Endodermal cell (in vitro differentiated cells): ENCODE data around the gene ATXN2. TPM values are rescaled to one million over a fixed set of nuclear protein-coding genes. Genes with fewer than 3 reads are reported as not detected.

Source experiments
- DNase-seq: peaks from one replicate; pipeline ENCODE4 v3.0.0-alpha.2; 2017
- H3K27ac ChIP-seq: 2 replicates; pipeline ENCODE4 v1.5.1; 2013; ENCODE audit warnings: mild to moderate bottlenecking, low read depth, low read length, moderate library complexity
- H3K27me3 ChIP-seq: 2 replicates; pipeline ENCODE4 v1.6.1; 2013; ENCODE audit warnings: mild to moderate bottlenecking, low read length, moderate library complexity; ENCODE audit not compliant: insufficient read depth, control insufficient read depth, poor library complexity, severe bottlenecking
- H3K36me3 ChIP-seq: 2 replicates; pipeline ENCODE4 v1.7.0; 2013; ENCODE audit warnings: mild to moderate bottlenecking, low read length, moderate library complexity; ENCODE audit not compliant: control insufficient read depth, insufficient read depth
- H3K4me1 ChIP-seq: one replicate; pipeline ENCODE4 v1.7.0; 2013; ENCODE audit warnings: low read length; ENCODE audit not compliant: control insufficient read depth, insufficient read depth
- H3K4me3 ChIP-seq: 2 replicates; pipeline ENCODE4 v1.5.1; 2013; ENCODE audit warnings: mild to moderate bottlenecking, low read length, moderate library complexity
- H3K9ac ChIP-seq: 2 replicates; pipeline ENCODE4 v1.6.1; 2013; ENCODE audit warnings: mild to moderate bottlenecking, low read length, moderate library complexity; ENCODE audit not compliant: poor library complexity, severe bottlenecking; ENCODE audit errors: extremely low read depth
- H3K9me3 ChIP-seq: 2 replicates; pipeline ENCODE4 v1.6.1; 2013; ENCODE audit warnings: mild to moderate bottlenecking, low read length, moderate library complexity; ENCODE audit not compliant: control insufficient read depth
- H3K27ac Mint-ChIP-seq: 2 replicates; pipeline ENCODE4 v1.8.0; 2020; ENCODE audit warnings: mixed read lengths
- H3K27me3 Mint-ChIP-seq: 2 replicates; pipeline ENCODE4 v1.8.0; 2021; ENCODE audit warnings: mild to moderate bottlenecking, mixed read lengths; ENCODE audit not compliant: insufficient read depth
- H3K36me3 Mint-ChIP-seq: 2 replicates; pipeline ENCODE4 v1.8.0; 2020; ENCODE audit warnings: low read depth, mixed read lengths
- H3K4me1 Mint-ChIP-seq: 2 replicates; pipeline ENCODE4 v1.8.0; 2020; ENCODE audit warnings: mixed read lengths
- H3K4me3 Mint-ChIP-seq: 2 replicates; pipeline ENCODE4 v1.8.0; 2020; ENCODE audit warnings: mild to moderate bottlenecking, moderate library complexity, mixed read lengths
- H3K9me3 Mint-ChIP-seq: 2 replicates; pipeline ENCODE4 v1.8.0; 2020; ENCODE audit warnings: mild to moderate bottlenecking, mixed read lengths
- WGBS, 2 experiments: methylation state at CpG; one replicate each; pipeline versions ENCODE4 v1.1.5 to v1.1.7; 2013; ENCODE audit warnings: missing lambda C conversion rate in 2 of 2, mixed read lengths in 1 of 2; ENCODE audit not compliant: insufficient coverage in 1 of 2, insufficient read length in 1 of 2; 5-methylcytosine and 5-hydroxymethylcytosine counted together
- total RNA-seq, 2 donors: library from RNA; stranded (reverse); fragmentation: NEBNext Ultra II Directional in 1 of 2; extraction: Animal tissue kit (Norgen Biotek cat#: 25700) in 1 of 2; gene quantifications; 2 replicates in 1 of 2; 3 replicates in 1 of 2; pipeline ENCODE4 v1.2.1, GENCODE V29; 2021
- TF ChIP-seq, protein P1 (sequence below): fragments of 200-600 bp; sonication (generic); conservative IDR thresholded peaks from 2 replicates; pipeline ENCODE4 v1.5.0; 2021; ENCODE audit warnings: antibody characterized with exemption, mild to moderate bottlenecking

Gene ATXN2
- total RNA-seq, 2 donors from 2014 or later: 85.7 to 87.3 TPM

DNA sequence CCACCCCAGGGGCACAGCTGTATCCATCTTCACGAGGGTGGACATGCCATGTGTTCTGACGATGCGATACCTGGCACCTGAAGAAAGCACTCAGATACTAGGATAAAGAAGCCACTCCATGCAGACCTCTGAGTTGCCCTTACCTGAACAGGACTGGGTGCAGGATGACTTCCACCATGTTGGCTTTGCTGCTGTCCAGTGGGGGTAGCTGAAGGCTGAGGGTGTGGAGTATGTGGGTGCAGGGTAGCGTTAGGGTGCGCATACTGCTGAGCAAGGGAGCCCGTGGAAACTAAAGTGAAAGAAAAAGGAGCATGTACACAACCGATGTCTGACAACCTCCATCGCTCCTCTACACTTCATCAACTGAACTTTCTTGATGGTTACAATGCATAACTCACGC lies 142.0 kb downstream of the ATXN2 start:
- no peak overlapping the region for H3K27ac Mint-ChIP-seq
- H3K4me1 Mint-ChIP-seq: no peaks in the 10 kb centered on the region
- WGBS, 2 experiments: 96 to 97% methylated on average over 6 to 9 of the region's 9 CpGs
- H3K9me3 ChIP-seq: no peaks in the 10 kb centered on the region
- no peak overlapping the region for H3K9ac ChIP-seq
- no peaks in the 10 kb centered on the region for H3K9me3 Mint-ChIP-seq
- H3K27me3 Mint-ChIP-seq: no peaks in the 10 kb centered on the region
- H3K4me3 ChIP-seq: no peak overlapping the region
- H3K27ac ChIP-seq: no peak overlapping the region
- peaks cover 57% of the 10 kb centered on the region for H3K36me3 ChIP-seq
- no peak overlapping the region for H3K4me3 Mint-ChIP-seq
- H3K36me3 Mint-ChIP-seq: peaks cover 39% of the 10 kb centered on the region
- H3K27me3 ChIP-seq: no peaks in the 10 kb centered on the region
- H3K4me1 ChIP-seq: no peaks in the 10 kb centered on the region
- TF ChIP-seq, protein P1, sequence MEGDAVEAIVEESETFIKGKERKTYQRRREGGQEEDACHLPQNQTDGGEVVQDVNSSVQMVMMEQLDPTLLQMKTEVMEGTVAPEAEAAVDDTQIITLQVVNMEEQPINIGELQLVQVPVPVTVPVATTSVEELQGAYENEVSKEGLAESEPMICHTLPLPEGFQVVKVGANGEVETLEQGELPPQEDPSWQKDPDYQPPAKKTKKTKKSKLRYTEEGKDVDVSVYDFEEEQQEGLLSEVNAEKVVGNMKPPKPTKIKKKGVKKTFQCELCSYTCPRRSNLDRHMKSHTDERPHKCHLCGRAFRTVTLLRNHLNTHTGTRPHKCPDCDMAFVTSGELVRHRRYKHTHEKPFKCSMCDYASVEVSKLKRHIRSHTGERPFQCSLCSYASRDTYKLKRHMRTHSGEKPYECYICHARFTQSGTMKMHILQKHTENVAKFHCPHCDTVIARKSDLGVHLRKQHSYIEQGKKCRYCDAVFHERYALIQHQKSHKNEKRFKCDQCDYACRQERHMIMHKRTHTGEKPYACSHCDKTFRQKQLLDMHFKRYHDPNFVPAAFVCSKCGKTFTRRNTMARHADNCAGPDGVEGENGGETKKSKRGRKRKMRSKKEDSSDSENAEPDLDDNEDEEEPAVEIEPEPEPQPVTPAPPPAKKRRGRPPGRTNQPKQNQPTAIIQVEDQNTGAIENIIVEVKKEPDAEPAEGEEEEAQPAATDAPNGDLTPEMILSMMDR: no peak
- DNase-seq: peak; percentile 29

DNA sequence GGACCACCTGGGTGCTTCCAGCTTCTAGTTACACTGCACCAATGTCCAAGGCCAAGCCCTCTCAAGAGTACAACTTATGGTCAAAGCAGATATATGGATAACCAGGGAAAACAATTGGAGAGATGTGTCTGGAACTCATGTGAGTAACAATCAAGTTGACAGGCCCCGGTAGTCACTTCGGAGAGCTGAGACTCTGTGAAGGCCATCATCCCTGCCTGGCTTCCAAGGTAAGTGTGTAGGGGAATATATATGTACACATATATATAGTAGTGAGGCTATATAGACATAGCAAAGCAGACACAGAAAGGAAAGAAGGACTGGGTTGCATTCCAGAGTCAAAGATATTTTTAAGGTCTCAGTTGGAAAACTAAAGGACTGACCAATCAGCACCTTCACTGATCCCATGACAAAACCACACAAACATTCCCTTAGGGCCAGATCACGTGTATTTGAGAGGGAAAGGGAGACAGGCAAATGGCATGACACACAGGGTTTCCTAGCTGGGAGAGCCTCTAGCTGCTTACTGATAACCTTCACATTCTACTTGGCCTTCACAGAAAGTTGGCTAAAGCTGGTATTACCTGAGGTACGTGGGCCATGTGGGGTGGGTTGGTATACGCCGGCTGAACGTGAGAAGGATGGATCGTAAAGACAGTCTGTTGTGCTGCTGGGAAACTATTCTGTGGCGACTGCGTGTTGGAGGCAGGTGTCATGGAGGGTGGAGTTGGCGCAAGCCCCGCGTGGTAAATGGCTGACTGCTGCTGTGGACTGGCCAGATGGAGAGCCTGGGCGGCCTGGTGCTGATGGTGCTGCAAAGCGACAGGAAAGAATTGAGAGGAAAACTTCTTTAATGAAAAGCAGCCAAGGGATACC lies 143.4 kb downstream of the ATXN2 start:
- Mint-ChIP-seq H3K27me3 (no peaks in the 10 kb centered on the region), H3K36me3 (peaks cover 50% of the 10 kb centered on the region), H3K4me1 (no peaks in the 10 kb centered on the region), H3K4me3 (no peak overlapping the region), H3K9me3 (no peaks in the 10 kb centered on the region), H3K27ac (peak overlapping the region; percentile 11)
- H3K27ac ChIP-seq: no peak overlapping the region
- TF ChIP-seq, protein P1: no peak
- DNase-seq: peak; percentile 43
- H3K27me3 ChIP-seq: no peaks in the 10 kb centered on the region
- peaks cover 69% of the 10 kb centered on the region for H3K36me3 ChIP-seq
- H3K4me3 ChIP-seq: no peak overlapping the region
- no peaks in the 10 kb centered on the region for H3K9me3 ChIP-seq
- no peak overlapping the region for H3K9ac ChIP-seq
- WGBS, 2 experiments: 95 to 100% methylated on average over 14 to 15 of the region's 15 CpGs
- H3K4me1 ChIP-seq: no peaks in the 10 kb centered on the region

GRCh38 chr12:111454716-111455447 lies 144.2 kb downstream of the ATXN2 start:
- H3K9me3 ChIP-seq: no peaks in the 10 kb centered on the region
- peak overlapping the region; percentile 61 for H3K27ac Mint-ChIP-seq
- no peaks in the 10 kb centered on the region for H3K27me3 ChIP-seq
- WGBS, 2 experiments: 95 to 96% methylated on average over 8 to 11 of the region's 11 CpGs
- no peaks in the 10 kb centered on the region for H3K9me3 Mint-ChIP-seq
- H3K4me1 ChIP-seq: no peaks in the 10 kb centered on the region
- DNase-seq: peak; percentile 42
- no peaks in the 10 kb centered on the region for H3K4me1 Mint-ChIP-seq
- no peaks in the 10 kb centered on the region for H3K27me3 Mint-ChIP-seq
- no peak overlapping the region for H3K4me3 Mint-ChIP-seq
- TF ChIP-seq, protein P1: no peak
- no peak overlapping the region for H3K9ac ChIP-seq
- no peak overlapping the region for H3K4me3 ChIP-seq
- H3K36me3 Mint-ChIP-seq: peaks cover 53% of the 10 kb centered on the region
- no peak overlapping the region for H3K27ac ChIP-seq
- H3K36me3 ChIP-seq: peaks cover 77% of the 10 kb centered on the region
